ENCODE measurements around the gene NCK1. TPM values are rescaled to one million over a fixed set of nuclear protein-coding genes. Genes with fewer than 3 reads are reported as not detected.

The NCK1 gene
- total and polyA plus RNA-seq, 2 of the 13 experiments (the other 11 are each of a cell fraction or from before 2014, with no cell fraction given) = 14.7 to 30.4 TPM

- peak; percentile 70 for TF ChIP-seq ARID4A (CRISPR knock-in tag; IDR thresholded peaks at IDR 0.05; ENCODE audit: borderline replicate concordance)
- TF ChIP-seq ASH2L (IDR thresholded peaks at IDR 0.05; ENCODE audit: insufficient read length, low read depth, low read length) = peak; percentile 58
- 0 out of 2 replicates have a peak, but pooled peaks have one; percentile 32 for TF ChIP-seq ZNF12 (CRISPR knock-in tag; IDR thresholded peaks at IDR 0.05)
- 0 out of 2 replicates have a peak, but pooled peaks have one; percentile 41 for TF ChIP-seq ZNF343 (CRISPR knock-in tag; IDR thresholded peaks at IDR 0.05)
- no peak for TF ChIP-seq ZNF430 (CRISPR knock-in tag; IDR thresholded peaks at IDR 0.05)
- no peak for TF ChIP-seq FOXM1 (CRISPR knock-in tag; IDR thresholded peaks at IDR 0.05)
- TF ChIP-seq ZNF124 (CRISPR knock-in tag; IDR thresholded peaks at IDR 0.05) = 0 out of 2 replicates have a peak, but pooled peaks have one; percentile 32
- TF ChIP-seq HDAC1 (CRISPR knock-in tag; IDR thresholded peaks at IDR 0.05) = peak; percentile 63; the same call in 1 of the 2 replicates
- TF ChIP-seq ZMYM4 (CRISPR knock-in tag; IDR thresholded peaks at IDR 0.05) = peak; percentile 54
- TF ChIP-seq, protein P1, sequence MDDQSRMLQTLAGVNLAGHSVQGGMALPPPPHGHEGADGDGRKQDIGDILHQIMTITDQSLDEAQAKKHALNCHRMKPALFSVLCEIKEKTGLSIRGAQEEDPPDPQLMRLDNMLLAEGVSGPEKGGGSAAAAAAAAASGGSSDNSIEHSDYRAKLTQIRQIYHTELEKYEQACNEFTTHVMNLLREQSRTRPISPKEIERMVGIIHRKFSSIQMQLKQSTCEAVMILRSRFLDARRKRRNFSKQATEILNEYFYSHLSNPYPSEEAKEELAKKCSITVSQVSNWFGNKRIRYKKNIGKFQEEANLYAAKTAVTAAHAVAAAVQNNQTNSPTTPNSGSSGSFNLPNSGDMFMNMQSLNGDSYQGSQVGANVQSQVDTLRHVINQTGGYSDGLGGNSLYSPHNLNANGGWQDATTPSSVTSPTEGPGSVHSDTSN (CRISPR knock-in tag; IDR thresholded peaks at IDR 0.05; ENCODE audit: borderline replicate concordance) = no peak
- TF ChIP-seq JUN (CRISPR knock-in tag; IDR thresholded peaks at IDR 0.05) = no peak
- no peak for TF ChIP-seq ZZZ3 (CRISPR knock-in tag; IDR thresholded peaks at IDR 0.05; ENCODE audit: borderline replicate concordance)
- no peak for TF ChIP-seq NFRKB (IDR thresholded peaks at IDR 0.05)
- TF ChIP-seq KAT2B (IDR thresholded peaks at IDR 0.05; ENCODE audit: borderline replicate concordance, low read depth, low read length) = no peak
- peak; percentile 21; the same call in 1 of the 2 replicates for TF ChIP-seq ZNF556 (CRISPR knock-in tag; IDR thresholded peaks at IDR 0.05; ENCODE audit: borderline replicate concordance)
- TF ChIP-seq SATB2 (CRISPR knock-in tag; IDR thresholded peaks at IDR 0.05) = no peak
- TF ChIP-seq HOXD1 (CRISPR knock-in tag; IDR thresholded peaks at IDR 0.05) = peak; percentile 71; the same call in 1 of the 2 replicates
- TF ChIP-seq, protein P2, sequence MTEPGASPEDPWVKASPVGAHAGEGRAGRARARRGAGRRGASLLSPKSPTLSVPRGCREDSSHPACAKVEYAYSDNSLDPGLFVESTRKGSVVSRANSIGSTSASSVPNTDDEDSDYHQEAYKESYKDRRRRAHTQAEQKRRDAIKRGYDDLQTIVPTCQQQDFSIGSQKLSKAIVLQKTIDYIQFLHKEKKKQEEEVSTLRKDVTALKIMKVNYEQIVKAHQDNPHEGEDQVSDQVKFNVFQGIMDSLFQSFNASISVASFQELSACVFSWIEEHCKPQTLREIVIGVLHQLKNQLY (CRISPR knock-in tag; IDR thresholded peaks at IDR 0.05) = no peak
- 0 out of 2 replicates have a peak, but pooled peaks have one; percentile 70 for TF ChIP-seq ZNF772 (CRISPR knock-in tag; IDR thresholded peaks at IDR 0.05)
- TF ChIP-seq ZFP37 (CRISPR knock-in tag; IDR thresholded peaks at IDR 0.05; ENCODE audit: borderline replicate concordance) = no peak; the same call in 1 of the 2 replicates
- TF ChIP-seq, protein P3, sequence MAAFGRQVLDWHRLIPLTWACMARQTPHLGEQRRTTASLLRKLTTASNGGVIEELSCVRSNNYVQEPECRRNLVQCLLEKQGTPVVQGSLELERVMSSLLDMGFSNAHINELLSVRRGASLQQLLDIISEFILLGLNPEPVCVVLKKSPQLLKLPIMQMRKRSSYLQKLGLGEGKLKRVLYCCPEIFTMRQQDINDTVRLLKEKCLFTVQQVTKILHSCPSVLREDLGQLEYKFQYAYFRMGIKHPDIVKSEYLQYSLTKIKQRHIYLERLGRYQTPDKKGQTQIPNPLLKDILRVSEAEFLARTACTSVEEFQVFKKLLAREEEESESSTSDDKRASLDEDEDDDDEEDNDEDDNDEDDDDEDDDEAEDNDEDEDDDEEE (CRISPR knock-in tag; IDR thresholded peaks at IDR 0.05) = no peak
- no peak for TF ChIP-seq ZNF136 (CRISPR knock-in tag; IDR thresholded peaks at IDR 0.05; ENCODE audit: low read depth)
- TF ChIP-seq HNRNPK (IDR thresholded peaks at IDR 0.05; ENCODE audit: low read depth, low read length, poor library complexity, severe bottlenecking) = no peak
These were observed 42.0 kb upstream of the NCK1 start (continued) for GRCh38 chr3:136819731-136820679.
